Activated CD8-positive, alpha-beta memory T cell treated with anti-CD3 and anti-CD28 coated beads, Interleukin-2, amount 50 U/mL, for 24 hours (primary cell): Measurements from ENCODE around the gene VWA3B.
A peak's percentile ranks its signal among the peaks of the same experiment; 100 is the strongest.
"Not testable (repeated sequence)": the region's sequence is repeated elsewhere in the genome, so short reads cannot be mapped to it uniquely, and the experiment has no call there.

Experiments used
- DNase-seq: peaks from one replicate; pipeline ENCODE4 v3.0.0-alpha.2; 2020; ENCODE audit errors: extremely low read depth

VWA3B gene

GRCh38 chr2:98130073-98130472 lies 43.1 kb downstream of the VWA3B start:
- DNase-seq = not testable (repeated sequence)

- peak; percentile 4 for DNase-seq
Measured at GRCh38 chr2:98134172-98135005, 47.4 kb downstream of the VWA3B start.

DNA sequence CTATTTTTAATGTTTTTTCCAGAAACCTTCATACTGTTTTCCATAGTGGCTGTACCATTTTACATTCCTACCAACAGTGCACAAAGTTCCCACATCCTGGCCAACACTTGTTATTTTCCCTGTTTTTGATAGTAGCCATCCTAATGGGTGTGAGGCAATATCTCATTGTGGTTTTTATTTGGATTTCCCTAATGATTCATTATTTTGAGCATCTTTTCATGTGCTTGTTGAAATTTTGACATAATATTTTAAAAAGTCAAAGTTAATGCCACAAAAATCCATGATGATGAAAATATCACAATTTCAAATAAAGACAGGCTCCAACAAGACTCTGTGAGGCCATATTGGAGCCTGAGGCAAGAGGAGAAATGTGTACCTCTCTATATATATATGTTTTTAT lies 50.2 kb downstream of the VWA3B start:
- DNase-seq = no peak

GRCh38 chr2:98138978-98139377 lies 52.0 kb downstream of the VWA3B start:
- DNase-seq = not testable (repeated sequence)

- DNase-seq = no peak
Measured at GRCh38 chr2:98140210-98140609, 53.2 kb downstream of the VWA3B start.

- no peak for DNase-seq
Measured at GRCh38 chr2:98142106-98142791, 55.3 kb downstream of the VWA3B start.

DNA sequence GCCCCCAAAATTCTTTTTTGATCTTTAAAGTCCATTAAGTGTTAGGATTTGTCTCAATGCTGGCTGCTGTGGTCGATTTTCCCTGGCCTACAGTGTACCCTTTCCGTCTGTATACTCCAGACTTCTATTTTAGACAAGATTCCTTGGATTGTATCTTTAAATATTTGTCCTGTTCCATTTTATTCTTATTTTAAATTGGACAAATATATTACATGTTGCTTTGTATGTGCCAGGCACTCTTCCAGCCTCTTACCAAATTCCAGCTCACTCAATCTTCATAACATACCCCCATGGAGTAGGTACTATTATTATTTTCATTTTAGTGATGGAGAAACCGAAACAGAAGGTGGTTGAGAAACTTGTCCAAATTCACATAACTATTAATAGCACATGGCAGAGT lies 58.1 kb downstream of the VWA3B start:
- no peak for DNase-seq

- not testable (repeated sequence) for DNase-seq
Measured at GRCh38 chr2:98147900-98148299, 60.9 kb downstream of the VWA3B start.

DNA sequence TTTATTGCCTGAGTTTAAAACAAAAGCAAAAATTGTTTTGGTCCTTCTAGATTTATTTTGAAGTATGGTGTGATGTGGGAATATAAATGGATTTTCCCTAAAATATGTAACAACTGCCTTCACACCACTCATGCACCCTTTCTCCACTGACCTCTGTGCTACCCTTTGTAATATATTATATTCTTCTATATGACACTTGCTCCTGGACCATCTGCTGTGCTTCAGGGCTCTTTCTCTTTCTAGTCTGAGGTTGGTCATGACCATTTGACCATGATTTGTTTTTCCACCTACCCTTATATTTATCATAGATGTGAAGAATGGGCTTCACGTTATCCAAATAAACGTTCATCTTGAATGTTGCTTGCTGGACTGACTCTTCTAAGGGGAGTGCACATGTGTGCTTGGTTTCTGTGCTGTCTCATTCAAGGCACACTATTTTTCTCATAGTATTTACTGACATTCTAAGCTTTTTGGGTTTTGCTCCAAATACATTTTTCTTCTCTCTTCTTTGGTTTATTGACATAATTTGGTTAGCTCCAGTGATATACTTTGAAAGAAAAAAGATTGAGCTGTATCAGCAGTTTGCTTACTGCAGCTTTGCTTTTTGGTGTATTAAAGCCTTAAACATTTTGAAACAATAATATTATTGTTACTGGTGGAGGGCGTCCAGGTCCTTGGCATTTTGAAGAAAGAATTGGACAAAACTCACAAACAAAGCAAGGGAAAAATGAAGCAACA lies 61.8 kb downstream of the VWA3B start:
- no peak for DNase-seq

DNA sequence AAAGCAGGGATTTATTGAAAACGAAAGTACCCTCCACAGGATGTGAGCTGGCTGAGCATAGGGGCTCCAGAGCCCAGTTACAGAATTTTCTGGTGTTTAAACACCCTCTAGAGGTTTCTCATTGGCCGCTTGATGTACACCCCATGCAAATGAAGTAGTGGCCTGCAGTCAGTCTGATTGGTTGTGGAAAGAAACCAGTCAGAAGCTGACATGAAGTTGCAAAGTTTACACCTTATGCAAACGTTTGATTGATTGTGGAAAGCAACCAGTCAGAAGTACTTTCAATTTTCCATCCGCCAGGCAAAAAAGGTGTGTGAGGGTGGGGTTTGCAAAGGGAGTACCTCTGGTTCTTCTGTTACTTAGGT lies 62.3 kb downstream of the VWA3B start:
- DNase-seq = no peak

DNA sequence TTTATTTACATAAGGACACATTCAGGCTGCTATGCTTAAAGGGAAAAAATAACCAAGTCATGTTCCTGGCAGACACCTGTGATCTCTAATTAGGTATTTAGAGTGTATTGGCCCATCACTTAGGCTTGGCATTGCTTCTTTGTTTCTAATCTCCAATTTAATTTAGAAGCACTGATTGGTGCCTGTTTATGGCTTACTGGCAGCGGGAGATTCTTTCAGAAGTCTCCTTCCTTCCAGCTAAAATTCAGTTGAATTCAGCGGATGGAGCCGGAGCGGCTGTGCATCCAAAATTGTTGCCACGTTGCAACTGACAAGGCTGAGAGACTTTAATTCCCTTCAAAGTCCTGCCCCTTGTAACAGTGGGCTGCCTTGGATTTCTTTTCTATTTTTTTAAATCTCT lies 66.5 kb downstream of the VWA3B start:
- DNase-seq = no peak

DNA sequence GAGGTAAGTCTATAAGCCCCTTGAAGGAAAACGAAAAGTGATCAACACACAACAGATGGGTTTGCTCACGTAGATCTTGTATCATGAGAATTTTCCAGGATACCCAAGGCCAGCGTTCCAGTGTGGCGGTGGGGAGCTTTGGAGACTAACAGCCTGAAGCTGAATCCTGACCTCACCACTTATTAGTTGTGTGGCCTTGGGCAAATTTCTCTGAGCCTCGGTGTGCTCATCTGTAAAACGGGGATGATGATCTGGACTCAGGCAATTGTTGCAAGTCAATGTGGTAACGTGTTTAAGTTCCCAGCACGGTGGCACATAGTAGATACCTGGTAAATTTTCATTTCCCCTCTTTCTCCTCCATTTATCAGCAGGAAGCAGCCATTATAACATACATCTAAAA lies 68.3 kb downstream of the VWA3B start:
- DNase-seq = no peak

GRCh38 chr2:98155716-98156115 lies 68.7 kb downstream of the VWA3B start:
- no peak for DNase-seq

- no peak for DNase-seq
Measured at GRCh38 chr2:98156304-98156703, 69.3 kb downstream of the VWA3B start.

DNA sequence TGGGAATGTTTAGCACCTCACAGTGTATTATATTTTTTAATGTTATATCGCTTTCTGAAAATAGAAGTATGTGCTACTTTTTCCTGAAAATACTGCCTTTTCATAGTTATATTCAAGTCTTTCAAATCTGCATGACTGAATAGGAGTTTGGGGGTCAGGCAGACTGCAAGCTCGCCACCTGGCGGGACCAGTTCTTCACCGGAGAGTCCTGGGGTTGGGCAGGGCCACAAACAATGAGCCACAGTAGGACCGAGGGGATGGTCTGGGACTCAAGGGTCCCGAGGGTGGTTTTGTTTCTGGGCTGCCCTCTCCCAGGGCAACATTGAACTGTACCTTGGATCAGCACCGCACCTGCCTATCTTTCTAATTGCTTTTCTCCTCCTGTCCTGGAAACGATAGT lies 70.6 kb downstream of the VWA3B start:
- DNase-seq = no peak

GRCh38 chr2:98158305-98158704 lies 71.3 kb downstream of the VWA3B start:
- DNase-seq = no peak

DNA sequence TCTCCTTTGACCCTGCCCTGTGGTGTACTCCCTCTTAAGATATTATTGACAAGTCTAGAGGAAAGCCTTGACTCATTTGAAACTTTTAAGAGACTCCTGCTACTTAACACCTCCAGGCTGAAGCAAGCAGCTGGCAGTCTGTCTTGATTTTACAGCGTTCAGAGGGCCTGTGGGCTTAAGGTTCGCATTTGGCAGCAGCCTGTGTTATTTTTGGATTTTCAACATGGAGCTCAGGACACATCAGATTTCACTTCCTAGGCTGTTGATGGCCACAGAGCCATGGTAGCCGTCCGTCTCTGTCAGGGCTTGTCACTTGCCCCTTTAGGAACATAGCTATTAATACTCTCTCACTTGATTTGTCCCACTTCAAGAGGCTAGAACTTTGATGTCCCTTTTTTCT lies 73.6 kb downstream of the VWA3B start:
- no peak for DNase-seq

GRCh38 chr2:98161186-98161585 lies 74.2 kb downstream of the VWA3B start:
- DNase-seq = no peak

DNA sequence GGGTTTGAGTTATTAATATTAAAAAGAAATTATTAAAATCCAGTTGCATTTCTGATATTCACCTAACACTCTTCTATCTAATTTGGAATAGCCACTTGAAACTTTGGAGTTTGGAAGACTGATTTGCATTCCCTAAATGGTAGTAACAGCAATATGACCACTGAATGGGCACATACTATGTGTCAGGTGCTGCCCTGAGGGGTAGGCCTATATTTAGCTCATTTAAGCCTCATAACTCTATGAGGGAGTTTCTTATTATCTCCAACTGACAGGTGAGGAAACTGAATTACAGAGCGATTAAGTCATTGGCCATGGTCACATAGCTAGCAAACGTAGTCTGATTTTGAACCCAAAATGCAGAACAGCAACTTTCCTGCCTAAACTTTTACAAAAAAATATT lies 77.3 kb downstream of the VWA3B start:
- DNase-seq = no peak

DNA sequence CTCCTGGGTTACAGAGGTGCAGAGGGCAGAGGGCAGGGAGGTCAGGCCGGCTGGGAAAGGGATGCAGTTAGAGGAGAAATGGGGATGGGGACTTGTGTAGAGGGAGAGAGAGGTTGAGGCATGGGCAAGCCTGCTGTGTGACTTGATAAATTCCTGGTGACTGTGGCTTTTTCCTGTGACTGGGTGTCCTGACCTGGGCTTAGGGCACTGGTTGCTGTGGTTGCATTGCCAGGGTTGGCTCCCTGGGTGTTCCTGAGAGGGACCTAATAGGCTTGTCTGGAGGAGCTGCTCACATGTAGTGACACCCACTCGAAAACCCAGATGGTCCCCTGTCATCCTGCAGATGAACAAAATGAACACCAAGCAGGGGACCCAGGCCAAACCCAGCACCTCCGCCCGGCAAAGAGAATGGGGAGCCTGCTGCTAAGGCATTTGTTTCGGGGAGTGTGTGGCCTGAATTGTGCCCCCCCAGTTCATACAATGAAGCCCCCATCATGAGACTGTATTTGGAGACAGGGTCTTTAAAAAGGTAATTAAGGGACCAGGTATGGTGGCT lies 78.6 kb downstream of the VWA3B start:
- DNase-seq = no peak

DNA sequence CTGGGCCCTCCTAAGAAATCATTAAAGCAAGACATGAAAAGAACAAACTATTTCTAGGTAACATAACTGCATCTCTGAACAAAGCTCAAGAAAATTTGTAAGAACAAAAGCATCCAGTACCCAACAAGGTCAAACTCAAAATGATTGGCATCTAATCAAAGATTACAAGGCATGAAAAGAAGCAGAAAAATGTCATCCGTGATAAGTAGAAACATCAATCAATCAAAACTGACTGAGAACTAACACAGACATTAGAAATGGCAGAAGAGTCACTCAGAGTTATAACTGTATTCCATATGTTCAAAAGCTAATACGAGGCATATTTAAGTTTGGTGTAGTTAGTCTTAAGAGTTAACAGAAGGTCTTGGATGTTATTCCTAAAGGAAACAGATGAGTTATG lies 80.9 kb downstream of the VWA3B start:
- no peak for DNase-seq

DNA sequence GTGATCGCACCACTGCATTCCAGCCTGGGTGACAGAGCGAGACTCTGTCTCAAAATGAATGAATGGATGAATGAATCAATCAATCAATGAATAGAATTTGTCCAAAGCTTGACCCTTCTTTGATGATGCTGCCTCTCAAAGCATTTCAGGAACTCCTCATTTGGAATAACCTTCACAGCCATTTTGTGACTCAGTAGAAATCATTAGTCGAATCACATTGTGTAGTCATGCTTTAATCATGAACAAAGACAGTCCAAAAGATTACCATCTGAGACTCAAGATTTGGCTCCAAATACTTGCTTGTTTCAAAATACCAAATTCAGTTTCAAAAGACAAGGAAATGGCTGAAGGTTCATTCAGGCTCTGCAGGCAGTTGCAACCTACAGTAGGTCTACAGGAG lies 83.1 kb downstream of the VWA3B start:
- no peak for DNase-seq
